Fibroblast of lung (primary cell): Measurements from ENCODE around the gene COL24A1. TPM values are rescaled to one million over a fixed set of nuclear protein-coding genes. Genes with fewer than 3 reads are reported as not detected.

Experiments
- DNase-seq, 2 donors: peaks; one replicate each; pipeline versions ENCODE4 v3.0.0 to v3.0.0-alpha.2; 2010; ENCODE audit warnings: low read depth in 2 of 2
- H2AFZ ChIP-seq: 2 replicates; pipeline ENCODE4 v1.5.1; 2012; ENCODE audit warnings: low read length, control low read depth, inconsistent platforms
- H3K27ac ChIP-seq: 2 replicates; pipeline ENCODE4 v1.5.1; 2011; ENCODE audit warnings: low read length, control low read depth; ENCODE audit not compliant: insufficient read depth
- H3K27me3 ChIP-seq: 2 replicates; pipeline ENCODE4 v1.5.1; 2011; ENCODE audit warnings: mild to moderate bottlenecking, low read length; ENCODE audit not compliant: control insufficient read depth, insufficient read depth
- H3K36me3 ChIP-seq: 2 replicates; pipeline ENCODE4 v1.5.1; 2011; ENCODE audit warnings: low read length; ENCODE audit not compliant: control insufficient read depth, insufficient read depth
- H3K4me1 ChIP-seq: 2 replicates; pipeline ENCODE4 v1.5.1; 2011; ENCODE audit warnings: low read length; ENCODE audit not compliant: control insufficient read depth, insufficient read depth; ENCODE audit errors: extremely low read depth
- H3K4me2 ChIP-seq: 2 replicates; pipeline ENCODE4 v1.5.1; 2011; ENCODE audit warnings: low read length, control low read depth; ENCODE audit not compliant: insufficient read depth; ENCODE audit errors: extremely low read depth
- H3K4me3 ChIP-seq, 4 experiments: fragments of 200-600 bp in 1 of 4; sonication (generic) in 1 of 4; replicated peaks in 1 of 4; 2 replicates each; pipeline ENCODE4 v1.5.1; 2011 to 2016; ENCODE audit warnings: low read length in 4 of 4, low read depth in 3 of 4, mild to moderate bottlenecking in 3 of 4, control low read depth in 2 of 4, inconsistent platforms in 1 of 4, mixed read lengths in 1 of 4; ENCODE audit not compliant: insufficient read depth in 1 of 4; ENCODE audit errors: control extremely low read depth in 1 of 4
- H3K79me2 ChIP-seq: 2 replicates; pipeline ENCODE4 v1.5.1; 2012; ENCODE audit warnings: mild to moderate bottlenecking, low read length, inconsistent platforms; ENCODE audit not compliant: control insufficient read depth, insufficient read depth
- H3K9ac ChIP-seq: 2 replicates; pipeline ENCODE4 v1.5.1; 2011; ENCODE audit warnings: mild to moderate bottlenecking, low read length, control low read depth; ENCODE audit not compliant: insufficient read depth
- H3K9me3 ChIP-seq: 2 replicates; pipeline ENCODE4 v1.5.1; 2012; ENCODE audit warnings: low read depth, low read length; ENCODE audit not compliant: control insufficient read depth, insufficient read depth
- H4K20me1 ChIP-seq: 2 replicates; pipeline ENCODE4 v1.5.1; 2011; ENCODE audit warnings: low read length; ENCODE audit not compliant: control insufficient read depth, insufficient read depth; ENCODE audit errors: extremely low read depth
- CTCF ChIP-seq, 2 donors: IDR thresholded peaks in 1 of 2; conservative IDR thresholded peaks in 1 of 2; 1 replicate in 1 of 2; 2 replicates in 1 of 2; pipeline ENCODE4 v1.5.1; 2011 to 2012; ENCODE audit warnings: low read length in 2 of 2, control low read depth in 1 of 2, inconsistent platforms in 1 of 2, low read depth in 1 of 2, mild to moderate bottlenecking in 1 of 2
- EZH2 ChIP-seq: IDR thresholded peaks from 2 replicates; pipeline ENCODE4 v1.5.1; 2012; ENCODE audit warnings: low read length, control low read depth, mild to moderate bottlenecking; ENCODE audit errors: missing control alignments
- polyA plus RNA-seq, 2 donors: library from polyadenylated mRNA; depleted of rRNA in 1 of 2; stranded (reverse) in 1 of 2; unstranded in 1 of 2; fragments of >200 nt; gene quantifications; 2 replicates each; pipeline ENCODE4 v1.2.1, GENCODE V29; 2011 to 2012; ENCODE audit warnings: missing spikeins in 1 of 2
- total RNA-seq: library from RNA; depleted of rRNA; stranded (reverse); fragments of >200 nt; gene quantifications from 2 replicates; pipeline ENCODE4 v1.2.1, GENCODE V29; 2014

Gene COL24A1
- total and polyA plus RNA-seq, 2 donors (not counting 1 experiment from before 2014, with no cell fraction given): 0.31 to 3.3 TPM

- H3K27ac ChIP-seq: no peak overlapping the region
- H2AFZ ChIP-seq: no peak overlapping the region
- no peaks in the 10 kb centered on the region for H3K27me3 ChIP-seq
- DNase-seq: peak in 1 of 2 donors; percentile 18
- no peaks in the 10 kb centered on the region for H3K79me2 ChIP-seq
- no peaks in the 10 kb centered on the region for H3K9me3 ChIP-seq
- H3K9ac ChIP-seq: no peak overlapping the region
- H4K20me1 ChIP-seq: no peaks in the 10 kb centered on the region
- no peak overlapping the region for H3K4me3 ChIP-seq
- H3K4me2 ChIP-seq: no peak overlapping the region
- no peaks in the 10 kb centered on the region for H3K36me3 ChIP-seq
- no peaks in the 10 kb centered on the region for H3K4me1 ChIP-seq
- TF ChIP-seq CTCF (conservative IDR thresholded peaks at IDR 0.05 in 1 of 2, IDR thresholded peaks at IDR 0.05 in 1 of 2; ENCODE audit: low read depth in 1 of 2, low read length in 2 of 2) (no peak), EZH2 (no peak)
Measured at GRCh38 chr1:86016076-86016759, 140.4 kb downstream of the COL24A1 start.

GRCh38 chr1:86015375-86015774 is 141.2 kb downstream of the COL24A1 start:
- DNase-seq: no peak
- H3K4me3 ChIP-seq: no peak overlapping the region
- no peak overlapping the region for H2AFZ ChIP-seq
- H4K20me1 ChIP-seq: no peaks in the 10 kb centered on the region
- H3K9me3 ChIP-seq: no peaks in the 10 kb centered on the region
- H3K79me2 ChIP-seq: no peaks in the 10 kb centered on the region
- H3K27ac ChIP-seq: no peak overlapping the region
- no peak overlapping the region for H3K4me2 ChIP-seq
- no peak for TF ChIP-seq EZH2
- no peak overlapping the region for H3K9ac ChIP-seq
- no peaks in the 10 kb centered on the region for H3K4me1 ChIP-seq
- no peaks in the 10 kb centered on the region for H3K36me3 ChIP-seq
- no peaks in the 10 kb centered on the region for H3K27me3 ChIP-seq

- Histone ChIP-seq H3K9me3 (no peaks in the 10 kb centered on the region), H3K4me1 (no peaks in the 10 kb centered on the region), H3K4me2 (no peak overlapping the region), H2AFZ (no peak overlapping the region), H4K20me1 (no peaks in the 10 kb centered on the region), H3K9ac (no peak overlapping the region), H3K27me3 (no peaks in the 10 kb centered on the region), H3K27ac (no peak overlapping the region), H3K79me2 (no peaks in the 10 kb centered on the region), H3K36me3 (no peaks in the 10 kb centered on the region), H3K4me3 (no peak overlapping the region)
- TF ChIP-seq EZH2 (no peak), CTCF (conservative IDR thresholded peaks at IDR 0.05 in 1 of 2, IDR thresholded peaks at IDR 0.05 in 1 of 2; ENCODE audit: low read depth in 1 of 2, low read length in 2 of 2) (no peak)
- no peak for DNase-seq
Measured at GRCh38 chr1:86000601-86001000, 156.0 kb downstream of the COL24A1 start.
